Measurements from ENCODE around the gene ARHGEF28. TPM values are rescaled to one million over a fixed set of nuclear protein-coding genes. Genes with fewer than 3 reads are reported as not detected.

The ARHGEF28 gene
- total RNA-seq, 2 donors from 2014 or later: 7.6 to 8.0 TPM

DNA sequence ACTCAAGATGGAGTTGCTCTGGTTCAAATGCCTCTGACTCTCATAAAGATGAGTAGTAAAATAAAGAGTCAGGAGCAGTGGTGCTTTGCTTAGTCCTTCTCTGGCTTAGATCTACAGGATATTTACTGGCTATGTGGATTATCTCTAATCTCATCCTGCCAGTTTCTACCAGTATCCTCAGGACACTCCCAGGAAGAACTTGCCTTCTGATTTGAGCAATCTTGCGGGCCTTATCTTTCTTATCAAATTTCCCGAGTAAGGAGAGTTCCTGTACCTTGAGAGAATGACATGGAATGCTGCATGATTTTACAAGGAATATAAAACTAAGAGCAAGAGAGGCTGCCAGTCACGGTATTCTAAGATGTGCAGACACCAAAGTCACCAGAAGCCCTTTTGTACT is 364.0 kb downstream of the ARHGEF28 start:
- H3K9me3 ChIP-seq: no peaks in the 10 kb centered on the region
- H3K4me3 ChIP-seq: no peak overlapping the region
- no peaks in the 10 kb centered on the region for H3K4me1 ChIP-seq
- TF ChIP-seq, protein P1, sequence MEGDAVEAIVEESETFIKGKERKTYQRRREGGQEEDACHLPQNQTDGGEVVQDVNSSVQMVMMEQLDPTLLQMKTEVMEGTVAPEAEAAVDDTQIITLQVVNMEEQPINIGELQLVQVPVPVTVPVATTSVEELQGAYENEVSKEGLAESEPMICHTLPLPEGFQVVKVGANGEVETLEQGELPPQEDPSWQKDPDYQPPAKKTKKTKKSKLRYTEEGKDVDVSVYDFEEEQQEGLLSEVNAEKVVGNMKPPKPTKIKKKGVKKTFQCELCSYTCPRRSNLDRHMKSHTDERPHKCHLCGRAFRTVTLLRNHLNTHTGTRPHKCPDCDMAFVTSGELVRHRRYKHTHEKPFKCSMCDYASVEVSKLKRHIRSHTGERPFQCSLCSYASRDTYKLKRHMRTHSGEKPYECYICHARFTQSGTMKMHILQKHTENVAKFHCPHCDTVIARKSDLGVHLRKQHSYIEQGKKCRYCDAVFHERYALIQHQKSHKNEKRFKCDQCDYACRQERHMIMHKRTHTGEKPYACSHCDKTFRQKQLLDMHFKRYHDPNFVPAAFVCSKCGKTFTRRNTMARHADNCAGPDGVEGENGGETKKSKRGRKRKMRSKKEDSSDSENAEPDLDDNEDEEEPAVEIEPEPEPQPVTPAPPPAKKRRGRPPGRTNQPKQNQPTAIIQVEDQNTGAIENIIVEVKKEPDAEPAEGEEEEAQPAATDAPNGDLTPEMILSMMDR (IDR thresholded peaks at IDR 0.05): no peak
- no peak overlapping the region for H3K9ac ChIP-seq (ENCODE audit: low read depth in 2 of 2, low read length in 2 of 2)
- intact Hi-C loops (cut with DNase I): loop anchor here (10.0 kb wide), 1 partner anchor 655 kb away; the partner anchor contains the start of gene ENC1
- DNase-seq: no peak
- no peaks in the 10 kb centered on the region for H3K27me3 ChIP-seq
- H3K36me3 ChIP-seq: no peaks in the 10 kb centered on the region
- no peak overlapping the region for H3K27ac ChIP-seq

Other genes with a start within 250 kb of the ARHGEF28 start
- gene FOXD1, start 177.4 kb upstream of the ARHGEF28 start, total RNA-seq: under 1 TPM; 0.17 to 0.24 TPM
- gene BTF3, start 127.8 kb upstream of the ARHGEF28 start, total RNA-seq: 100 to 1,000 TPM; 527 to 610 TPM
- gene ANKRA2, start 60.6 kb upstream of the ARHGEF28 start, total RNA-seq: 10 to 100 TPM; 17.5 to 18.3 TPM
- gene UTP15, start 60.5 kb upstream of the ARHGEF28 start, total RNA-seq: 10 to 100 TPM in 1 of 2 donors, 1 to 10 TPM in 1; 9.4 to 13.9 TPM

All from colonic mucosa (tissue), 4 donors.